Adrenal gland (tissue), 12 donors: ENCODE measurements around the gene PRR5. TPM values are rescaled to one million over a fixed set of nuclear protein-coding genes. Genes with fewer than 3 reads are reported as not detected.
"Not testable (repeated sequence)": the region's sequence is repeated elsewhere in the genome, so short reads cannot be mapped to it uniquely, and the experiment has no call there.

Source experiments
- DNase-seq, 7 donors: peaks; one replicate each; pipeline ENCODE4 v3.0.0-alpha.2; 2019 to 2020
- H3K27ac ChIP-seq, 5 donors: fragments of 200-600 bp; sonication (generic) in 4 of 5; 1 replicate in 3 of 5; 2 replicates in 2 of 5; pipeline versions ENCODE4 v1.5.1 to v1.8.0; 2016 to 2020; ENCODE audit warnings: mild to moderate bottlenecking in 1 of 5
- H3K27me3 ChIP-seq: fragments of 200-600 bp; 2 replicates; pipeline ENCODE4 v1.8.0; 2021
- H3K36me3 ChIP-seq, 2 donors: fragments of 200-600 bp; replicated peaks in 1 of 2; 1 replicate in 1 of 2; 2 replicates in 1 of 2; pipeline versions ENCODE4 v1.5.1 to v1.8.0; 2018 to 2022
- H3K4me1 ChIP-seq, 2 donors: fragments of 200-600 bp; replicated peaks in 1 of 2; 1 replicate in 1 of 2; 2 replicates in 1 of 2; pipeline versions ENCODE4 v1.5.1 to v1.8.0; 2018 to 2021
- H3K4me3 ChIP-seq, 4 donors: fragments of 200-600 bp; sonication (generic) in 3 of 4; one replicate each; pipeline ENCODE4 v1.5.1; 2016 to 2018
- H3K9me3 ChIP-seq, 3 donors: fragments of 200-600 bp; sonication (generic) in 1 of 3; replicated peaks in 1 of 3; 1 replicate in 2 of 3; 2 replicates in 1 of 3; pipeline versions ENCODE4 v1.5.1 to v1.8.0; 2016 to 2021
- POLR2A ChIP-seq, 2 donors: fragments of 450-650 bp; IDR thresholded peaks; one replicate each; pipeline ENCODE4 v1.6.1; 2017; ENCODE audit warnings: antibody characterized with exemption in 2 of 2, mild to moderate bottlenecking in 2 of 2, moderate library complexity in 1 of 2
- WGBS, 4 donors: extraction: QIAGEN DNeasy Blood & Tissue Kit in 2 of 4; methylation state at CpG; one replicate each; pipeline versions ENCODE4 v1.1.5 to v1.1.7; 2013 to 2017; 5-methylcytosine and 5-hydroxymethylcytosine counted together
- intact Hi-C, 2 donors: fragments of 100-400 bp; cut with DNase I; formaldehyde crosslinking; loops; one replicate each; pipeline versions ENCODE4 v1.14.1 to v1.15.0; 2022 to 2023
- polyA plus RNA-seq, 3 donors: library from polyadenylated mRNA; stranded (reverse); fragments of 200-250 nt in 2 of 3; fragments of 350-450 nt in 1 of 3; fragmentation: Illumina TruSeq in 1 of 3; extraction: RNeasy Lipid Tissue Mini Kit (QIAGEN cat#74804) in 1 of 3; gene quantifications; one replicate each; pipeline ENCODE4 v1.2.3, GENCODE V29; 2013 to 2014
- total RNA-seq, 9 donors: library from RNA; depleted of rRNA in 4 of 9; stranded (reverse); fragments of >200 nt in 4 of 9; fragments of 120-200 nt in 1 of 9; fragmentation: NEBNext Ultra II Directional in 1 of 9; extraction: Animal tissue kit (Norgen Biotek cat#: 25700) in 1 of 9; gene quantifications; one replicate each; pipeline versions ENCODE4 v1.1.0 to v1.2.4, GENCODE V29; 2013 to 2023
- TF ChIP-seq, protein P1 (sequence below), 6 experiments: fragments of 450-650 bp in 4 of 6; fragments of 200-600 bp in 2 of 6; sonication (generic) in 1 of 6; IDR thresholded peaks; 1 replicate in 5 of 6; 2 replicates in 1 of 6; pipeline versions ENCODE4 v1.5.1 to v1.8.0; 2016 to 2021; ENCODE audit warnings: antibody characterized with exemption in 6 of 6, mild to moderate bottlenecking in 2 of 6, moderate library complexity in 1 of 6
- donor health status: healthy with polysubstance abuse.
- donor health status: Bipolar disorder and iron deficiency.
- donor health status: DM: yes; HTN: yes; CAD: no.
- donor health status: DM: no; HTN: no; CAD: no.
- donor health status: DM: no; HTN: no; CAD: no.
- donor health status: DM: yes; HTN: yes; CAD: no.

Gene PRR5
- total and polyA plus RNA-seq, 12 donors: 1.7 to 21.4 (median 11.7) TPM

DNA sequence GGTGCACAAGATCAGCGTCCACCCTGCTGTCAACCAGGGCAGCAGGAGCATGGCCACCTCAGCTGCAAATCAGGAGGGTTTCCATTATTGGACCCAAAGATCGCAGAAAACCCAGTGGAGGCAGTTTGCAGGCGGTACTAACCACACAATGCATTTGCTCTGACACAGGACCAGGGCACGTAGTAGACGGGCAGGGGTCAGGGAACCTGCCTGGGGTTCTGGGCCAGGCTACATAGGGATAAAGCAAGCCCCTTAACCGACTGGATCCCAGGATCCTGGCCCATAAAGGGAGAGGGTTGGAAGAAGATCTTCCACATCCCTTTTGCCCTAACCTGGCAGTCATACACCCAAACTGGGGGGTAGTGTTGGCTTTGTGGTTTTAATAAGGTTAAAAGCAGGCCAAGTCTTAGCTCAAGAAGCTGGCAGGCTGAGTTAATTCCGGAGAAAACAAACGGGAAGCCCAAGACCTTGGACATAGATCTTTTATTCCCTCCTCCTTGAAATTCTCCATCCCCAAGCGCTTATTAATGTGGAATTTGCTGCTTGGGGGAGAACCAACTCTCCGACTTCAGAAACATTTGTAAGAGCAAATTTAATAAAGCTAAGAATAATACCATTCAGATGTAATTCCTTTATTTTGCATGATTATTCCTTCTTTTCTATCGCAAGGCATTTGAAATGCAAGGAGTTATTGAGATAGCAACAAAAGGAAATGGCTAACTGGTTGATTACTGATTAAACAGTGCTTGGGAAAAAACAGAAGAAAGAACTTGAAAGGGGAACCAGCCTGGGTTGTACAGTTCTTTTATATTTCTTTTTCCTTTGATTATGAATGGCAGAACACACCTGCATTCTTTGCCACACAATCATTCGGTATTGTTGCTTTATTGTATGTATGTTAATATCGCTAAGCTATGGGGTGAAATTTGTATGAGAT lies 44.1 kb downstream of the PRR5 start:
- Histone ChIP-seq H3K36me3 (no peaks in the 10 kb centered on the region), H3K27me3 (peaks cover 3% of the 10 kb centered on the region), H3K4me1 (no peaks in the 10 kb centered on the region), H3K4me3 (no peak overlapping the region), H3K9me3 (no peaks in the 10 kb centered on the region), H3K27ac (no peak overlapping the region)
- intact Hi-C loops: no loop called here
- DNase-seq: no peak
- TF ChIP-seq, protein P1, sequence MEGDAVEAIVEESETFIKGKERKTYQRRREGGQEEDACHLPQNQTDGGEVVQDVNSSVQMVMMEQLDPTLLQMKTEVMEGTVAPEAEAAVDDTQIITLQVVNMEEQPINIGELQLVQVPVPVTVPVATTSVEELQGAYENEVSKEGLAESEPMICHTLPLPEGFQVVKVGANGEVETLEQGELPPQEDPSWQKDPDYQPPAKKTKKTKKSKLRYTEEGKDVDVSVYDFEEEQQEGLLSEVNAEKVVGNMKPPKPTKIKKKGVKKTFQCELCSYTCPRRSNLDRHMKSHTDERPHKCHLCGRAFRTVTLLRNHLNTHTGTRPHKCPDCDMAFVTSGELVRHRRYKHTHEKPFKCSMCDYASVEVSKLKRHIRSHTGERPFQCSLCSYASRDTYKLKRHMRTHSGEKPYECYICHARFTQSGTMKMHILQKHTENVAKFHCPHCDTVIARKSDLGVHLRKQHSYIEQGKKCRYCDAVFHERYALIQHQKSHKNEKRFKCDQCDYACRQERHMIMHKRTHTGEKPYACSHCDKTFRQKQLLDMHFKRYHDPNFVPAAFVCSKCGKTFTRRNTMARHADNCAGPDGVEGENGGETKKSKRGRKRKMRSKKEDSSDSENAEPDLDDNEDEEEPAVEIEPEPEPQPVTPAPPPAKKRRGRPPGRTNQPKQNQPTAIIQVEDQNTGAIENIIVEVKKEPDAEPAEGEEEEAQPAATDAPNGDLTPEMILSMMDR (IDR thresholded peaks at IDR 0.05): no peak
- no peak for TF ChIP-seq POLR2A (IDR thresholded peaks at IDR 0.05)
- WGBS, 4 donors: 53 to 65% (median 62%) methylated on average over 8 to 13 of the region's 13 CpGs

DNA sequence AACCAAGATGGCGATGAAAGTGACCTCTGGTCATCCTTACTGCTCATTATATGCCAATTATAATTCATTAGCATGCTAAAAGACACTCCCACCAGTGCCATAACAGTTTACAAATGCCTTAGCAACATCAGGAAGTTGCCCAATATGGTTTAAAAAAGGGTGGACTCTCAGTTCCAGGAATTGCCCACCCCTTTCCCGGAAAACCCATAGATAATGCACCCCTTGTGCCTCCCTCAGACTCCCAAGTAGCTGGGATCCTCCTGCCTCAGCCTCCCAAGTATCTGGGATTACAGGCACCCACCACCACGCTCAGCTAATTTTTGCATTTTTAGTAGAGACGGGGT lies 45.8 kb downstream of the PRR5 start:
- peaks cover 16% of the 10 kb centered on the region for H3K27me3 ChIP-seq
- 96 to 98% (median 96%) methylated on average over 4 of the region's 4 CpGs for WGBS, 4 donors
- H3K9me3 ChIP-seq, H3K27ac ChIP-seq, H3K4me1 ChIP-seq, H3K4me3 ChIP-seq, intact Hi-C loops, H3K36me3 ChIP-seq, DNase-seq: not testable (repeated sequence)

DNA sequence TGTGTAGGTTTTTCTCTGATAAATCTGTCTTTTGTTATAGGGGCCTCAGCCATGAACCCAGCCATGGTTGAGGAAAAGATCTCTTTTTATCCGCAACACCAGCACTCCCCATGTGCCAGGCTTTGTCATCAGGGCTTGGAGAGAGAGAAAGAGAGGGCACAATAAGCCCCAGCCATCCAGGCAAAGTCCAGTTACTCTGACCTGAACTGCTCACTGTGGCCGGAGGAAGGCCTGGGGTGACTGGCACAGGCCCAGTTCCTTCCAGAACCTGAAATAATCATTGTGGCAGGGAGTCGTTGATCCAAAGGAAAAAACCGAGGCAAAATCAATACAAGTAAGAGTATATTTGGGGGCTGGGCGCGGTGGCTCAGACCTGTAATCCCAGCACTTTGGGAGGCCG lies 46.5 kb downstream of the PRR5 start:
- Histone ChIP-seq H3K4me3 (no peak overlapping the region), H3K4me1 (no peaks in the 10 kb centered on the region), H3K9me3 (no peaks in the 10 kb centered on the region), H3K27me3 (peaks cover 20% of the 10 kb centered on the region), H3K36me3 (no peaks in the 10 kb centered on the region), H3K27ac (no peak overlapping the region)
- no peak for TF ChIP-seq POLR2A (IDR thresholded peaks at IDR 0.05)
- TF ChIP-seq, protein P1 (IDR thresholded peaks at IDR 0.05): no peak
- 91 to 93% (median 91%) methylated on average over 7 of the region's 7 CpGs for WGBS, 4 donors
- no peak for DNase-seq
- intact Hi-C loops: no loop called here

DNA sequence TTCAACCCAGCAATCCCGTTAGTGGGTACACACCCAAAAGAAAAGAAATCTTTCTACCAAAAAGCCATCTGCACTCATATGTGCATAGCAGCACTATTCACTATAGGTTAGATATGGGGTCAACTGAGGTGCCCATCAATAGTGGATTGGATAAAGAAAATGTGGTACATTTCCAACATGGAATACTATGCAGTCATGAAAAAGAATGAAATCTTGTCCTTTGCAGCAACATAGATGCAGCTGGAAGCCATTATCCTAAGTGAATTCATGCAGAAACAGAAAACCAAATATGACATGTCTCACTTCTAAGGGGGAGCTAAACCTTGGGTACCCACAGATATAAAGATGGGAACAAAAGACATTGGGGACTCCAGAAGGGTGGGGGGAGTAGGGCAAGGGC lies 48.5 kb downstream of the PRR5 start:
- Histone ChIP-seq H3K27me3 (peaks cover 25% of the 10 kb centered on the region), H3K4me1 (no peaks in the 10 kb centered on the region), H3K9me3 (no peaks in the 10 kb centered on the region), H3K4me3 (no peak overlapping the region), H3K36me3 (no peaks in the 10 kb centered on the region), H3K27ac (no peak overlapping the region)
- TF ChIP-seq POLR2A (IDR thresholded peaks at IDR 0.05): no peak
- TF ChIP-seq, protein P1 (IDR thresholded peaks at IDR 0.05): no peak
- intact Hi-C loops: no loop called here
- 64 to 82% (median 68%) methylated on average over 1 of the region's 1 CpG for WGBS, 4 donors
- no peak for DNase-seq
